Neural cell (in vitro differentiated cells): ENCODE results near the gene PRKAB1.

Experiments
- CTCF ChIP-seq: fragments of 450-650 bp; IDR thresholded peaks from 2 replicates; pipeline ENCODE4 v1.5.1; 2014; ENCODE audit warnings: antibody characterized with exemption, mild to moderate bottlenecking, moderate library complexity; ENCODE audit not compliant: poor library complexity, severe bottlenecking
- EP300 ChIP-seq: fragments of 450-650 bp; conservative IDR thresholded peaks from 2 replicates; pipeline ENCODE4 v1.6.1; 2014; ENCODE audit warnings: antibody characterized with exemption, mild to moderate bottlenecking, moderate library complexity; ENCODE audit not compliant: poor library complexity, severe bottlenecking
- EZH2 ChIP-seq: fragments of 200-600, 300-800 bp; shearing (Covaris generic), sonication (generic); IDR thresholded peaks from 2 replicates; pipeline ENCODE4 v1.6.1; 2014; ENCODE audit warnings: antibody characterized with exemption, low read length, borderline replicate concordance, mild to moderate bottlenecking; ENCODE audit not compliant: insufficient read depth, poor library complexity, severe bottlenecking
- POLR2AphosphoS5 ChIP-seq: IDR thresholded peaks from 2 replicates; pipeline ENCODE4 v1.6.1; 2012
- REST ChIP-seq: IDR thresholded peaks from 2 replicates; pipeline ENCODE4 v1.6.1; 2012; ENCODE audit warnings: borderline replicate concordance
- SMC3 ChIP-seq: fragments of 450-650 bp; conservative IDR thresholded peaks from 2 replicates; pipeline ENCODE4 v1.6.1; 2014; ENCODE audit warnings: antibody characterized with exemption, mild to moderate bottlenecking, moderate library complexity; ENCODE audit not compliant: poor library complexity

GRCh38 chr12:119645535-119646059, 22.3 kb upstream of the PRKAB1 start:
- TF ChIP-seq CTCF (no peak), REST (no peak), SMC3 (no peak), EP300 (no peak), POLR2AphosphoS5 (no peak), EZH2 (no peak)
